Epithelial cell of alveolus of lung (primary cell): ENCODE results near the gene PCAT6. TPM values are rescaled to one million over a fixed set of nuclear protein-coding genes. Genes with fewer than 3 reads are reported as not detected.

ENCODE experiments used
- total RNA-seq: library from RNA; depleted of rRNA; stranded (reverse); fragments of >200 nt; gene quantifications from 2 replicates; pipeline ENCODE4 v1.2.1, GENCODE V29; 2015

The PCAT6 gene
- 0.65 and 2.4 TPM in 2 replicates for total RNA-seq

DNA sequence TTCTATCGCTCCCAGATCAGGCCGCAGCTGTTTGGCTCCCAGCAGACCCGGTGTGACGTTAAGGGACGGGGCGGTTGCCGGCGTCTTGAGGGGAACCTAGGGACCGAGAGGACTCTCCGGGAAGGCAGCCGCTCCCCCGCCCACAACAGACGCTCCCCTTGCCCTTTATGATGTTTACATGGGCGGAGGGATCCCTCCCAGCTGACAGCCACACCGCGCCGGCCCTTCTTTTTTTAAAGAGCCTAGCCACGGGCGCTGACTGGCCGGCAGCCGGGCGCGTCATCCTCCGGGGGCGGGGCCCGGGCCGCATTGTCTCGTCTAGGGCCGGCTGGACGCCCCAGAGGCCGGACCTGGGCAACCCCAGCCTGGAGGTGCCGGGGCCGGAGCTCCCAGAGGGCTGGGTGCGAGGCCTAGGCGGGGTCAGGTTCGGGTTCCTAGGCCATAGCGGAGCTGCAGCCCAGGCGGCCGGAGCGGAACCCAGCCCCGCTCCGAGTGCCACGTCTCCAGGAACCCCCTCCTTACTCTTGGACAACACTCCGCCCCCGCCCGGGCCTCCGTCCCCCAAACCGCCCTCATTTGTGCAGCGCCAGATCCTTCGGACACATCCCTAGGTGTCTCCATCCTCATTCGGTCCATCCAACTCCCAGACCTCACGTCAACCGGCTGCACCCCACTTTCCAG is at the start of gene PCAT6:
Gene PCAT6, plus strand, starts transcription at position 340 of the 681 bp plus-strand sequence.

DNA sequence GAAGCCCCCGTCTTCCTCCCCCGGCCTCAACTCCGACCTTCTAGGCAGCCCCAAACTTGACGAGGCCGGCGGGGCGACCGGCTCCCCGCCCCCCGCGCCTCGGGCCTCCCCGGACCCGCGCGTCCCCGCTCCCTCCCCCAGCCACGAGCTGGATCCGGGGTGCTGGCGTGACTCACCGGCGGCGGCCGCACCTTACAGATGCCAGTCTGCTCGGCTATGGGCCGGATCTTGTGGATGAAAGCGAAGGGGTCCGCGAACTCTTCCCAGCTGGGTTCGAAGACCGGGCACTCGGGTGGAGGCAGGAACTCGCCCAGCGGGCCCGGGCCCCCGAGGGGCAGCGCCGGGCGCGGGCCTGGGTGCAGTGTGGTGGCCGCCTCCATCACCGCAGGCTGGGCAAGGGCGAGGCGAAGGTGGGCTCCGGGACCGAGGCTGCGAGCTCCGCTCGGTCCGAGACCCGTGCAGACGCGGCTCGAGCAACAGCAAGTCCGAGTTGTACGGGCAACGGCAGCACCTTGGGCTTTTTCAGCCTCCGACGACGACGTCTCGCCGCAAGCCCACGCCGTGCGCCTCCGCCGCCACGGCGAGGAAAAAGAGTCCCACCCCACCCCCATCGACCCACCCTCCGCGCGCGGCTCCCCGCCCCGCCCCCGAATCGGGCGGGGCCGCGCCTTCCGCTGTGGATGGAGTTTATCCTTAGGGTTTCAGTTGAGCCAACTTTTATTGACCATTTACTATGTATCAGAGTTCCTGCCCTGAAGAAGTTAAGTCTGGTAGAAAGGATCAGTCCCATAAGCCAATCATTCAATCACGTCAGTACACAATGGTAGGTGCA is 2.6 kb upstream of the PCAT6 start, which contains the start of gene KDM5B:
Gene KDM5B, minus strand, starts transcription at position 496 of the 832 bp plus-strand sequence. Its CDS starts 116 bp downstream, at position 380.

Other genes with a start within 250 kb of the PCAT6 start
- not detected in 2 replicates for gene SYT2, start 100.5 kb upstream of the PCAT6 start, total RNA-seq
- 48.2 and 93.4 TPM in 2 replicates for gene KDM5B, start 2.5 kb upstream of the PCAT6 start, total RNA-seq
- 4.2 and 5.9 TPM in 2 replicates for gene RABIF, start 78.2 kb downstream of the PCAT6 start, total RNA-seq
- 18.6 and 21.6 TPM in 2 replicates for gene KLHL12, start 116.3 kb downstream of the PCAT6 start, total RNA-seq
- gene ADIPOR1, start 147.4 kb downstream of the PCAT6 start, total RNA-seq: 60.5 and 64.0 TPM in 2 replicates
- 26.9 and 36.4 TPM in 2 replicates for gene CYB5R1, start 156.3 kb downstream of the PCAT6 start, total RNA-seq
- gene TMEM183A, start 196.4 kb downstream of the PCAT6 start, total RNA-seq: 48.2 and 71.4 TPM in 2 replicates
- gene PPFIA4, start 215.5 kb downstream of the PCAT6 start, total RNA-seq: 0.65 and 12.5 TPM in 2 replicates